OCI-LY1 (cell line): ENCODE measurements around the gene TSC22D2.

Experiments used
- EZH2 ChIP-seq: fragments of 200-600 bp; sonication (generic), shearing (Covaris generic); IDR thresholded peaks from 2 replicates; pipeline ENCODE4 v1.8.0; 2017; ENCODE audit warnings: borderline replicate concordance, mixed run types, mild to moderate bottlenecking, antibody characterized with exemption, low read length, moderate library complexity, mixed read lengths
- TF ChIP-seq, protein P1 (sequence below): fragments of 200-600 bp; sonication (generic), shearing (Covaris generic); IDR thresholded peaks from 2 replicates; pipeline ENCODE4 v1.5.1; 2017; ENCODE audit warnings: mild to moderate bottlenecking, antibody characterized with exemption, low read length, moderate library complexity, mixed read lengths

DNA sequence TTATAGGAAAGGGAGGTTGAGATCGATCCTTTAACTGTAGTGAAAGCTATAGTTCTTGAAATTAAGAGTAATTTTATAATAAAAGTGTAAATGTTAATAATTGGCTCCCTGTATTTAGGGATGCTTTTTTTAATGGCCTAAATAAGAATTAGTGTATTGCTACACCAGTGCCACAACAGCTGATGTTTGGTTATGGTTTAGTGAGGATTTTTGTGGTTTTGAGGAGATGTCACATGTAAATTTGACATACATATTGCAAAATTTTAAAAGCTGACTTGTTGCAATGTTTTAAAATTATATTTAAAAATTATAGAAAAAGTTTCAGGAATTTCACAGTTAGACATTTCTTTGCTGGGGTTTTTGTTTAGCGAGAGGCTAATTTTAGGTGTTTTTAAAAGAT is 3.9 kb downstream of the TSC22D2 start:
- TF ChIP-seq, protein P1, sequence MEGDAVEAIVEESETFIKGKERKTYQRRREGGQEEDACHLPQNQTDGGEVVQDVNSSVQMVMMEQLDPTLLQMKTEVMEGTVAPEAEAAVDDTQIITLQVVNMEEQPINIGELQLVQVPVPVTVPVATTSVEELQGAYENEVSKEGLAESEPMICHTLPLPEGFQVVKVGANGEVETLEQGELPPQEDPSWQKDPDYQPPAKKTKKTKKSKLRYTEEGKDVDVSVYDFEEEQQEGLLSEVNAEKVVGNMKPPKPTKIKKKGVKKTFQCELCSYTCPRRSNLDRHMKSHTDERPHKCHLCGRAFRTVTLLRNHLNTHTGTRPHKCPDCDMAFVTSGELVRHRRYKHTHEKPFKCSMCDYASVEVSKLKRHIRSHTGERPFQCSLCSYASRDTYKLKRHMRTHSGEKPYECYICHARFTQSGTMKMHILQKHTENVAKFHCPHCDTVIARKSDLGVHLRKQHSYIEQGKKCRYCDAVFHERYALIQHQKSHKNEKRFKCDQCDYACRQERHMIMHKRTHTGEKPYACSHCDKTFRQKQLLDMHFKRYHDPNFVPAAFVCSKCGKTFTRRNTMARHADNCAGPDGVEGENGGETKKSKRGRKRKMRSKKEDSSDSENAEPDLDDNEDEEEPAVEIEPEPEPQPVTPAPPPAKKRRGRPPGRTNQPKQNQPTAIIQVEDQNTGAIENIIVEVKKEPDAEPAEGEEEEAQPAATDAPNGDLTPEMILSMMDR: no peak
- TF ChIP-seq EZH2: no peak
